Endothelial cell of umbilical vein (primary cell): Measurements from ENCODE around the gene ARID2. TPM values are rescaled to one million over a fixed set of nuclear protein-coding genes. Genes with fewer than 3 reads are reported as not detected.

Source experiments
- BruUV-seq: library from RNA; stranded (reverse); fragments of 400-500 nt; replicated peaks from 2 replicates; lab custom pipeline; 2021; lab: Mats Ljungman, UMichigan
- CTCF ChIA-PET: fragments of 300-600, 350-600 bp; sonication (Branson Sonifier 250); formaldehyde crosslinking; loops from one replicate; lab custom pipeline; 2021; ENCODE audit warnings: antibody characterized with exemption, inconsistent platforms; lab: Charles Lee
- POLR2A ChIA-PET: fragments of 300-600, 350-600 bp; sonication (Branson Sonifier 250); formaldehyde crosslinking; loops from one replicate; lab custom pipeline; 2021; ENCODE audit warnings: antibody characterized with exemption, inconsistent platforms; lab: Charles Lee
- DNase-seq: peaks from one replicate; pipeline ENCODE4 v3.0.0-alpha.2; 2011; ENCODE audit warnings: low read depth, low spot score
- FAIRE-seq: peaks from 2 replicates; lab custom pipeline; 2011; peaks lifted over from hg19 to GRCh38; lab: Jason Lieb, UNC
- H2AFZ ChIP-seq: 2 replicates; pipeline ENCODE4 v1.6.0; 2012; ENCODE audit warnings: low read depth, low read length, control low read depth, inconsistent platforms
- H3K27ac ChIP-seq: 2 replicates; pipeline ENCODE4 v1.5.1; 2011; ENCODE audit warnings: low read depth, mild to moderate bottlenecking, control low read depth, low read length, moderate library complexity; ENCODE audit not compliant: insufficient read depth
- H3K27me3 ChIP-seq, 2 experiments: 2 replicates each; pipeline versions ENCODE4 v1.6.0 to v1.6.1; 2011; ENCODE audit warnings: low read length in 2 of 2, mixed read lengths in 1 of 2; ENCODE audit not compliant: control insufficient read depth in 2 of 2, insufficient read depth in 2 of 2
- H3K36me3 ChIP-seq, 2 experiments: 2 replicates in 1 of 2; 3 replicates in 1 of 2; pipeline ENCODE4 v1.5.1; 2011; ENCODE audit warnings: low read length in 2 of 2, mild to moderate bottlenecking in 1 of 2, moderate library complexity in 1 of 2; ENCODE audit not compliant: control insufficient read depth in 2 of 2, insufficient read depth in 2 of 2; ENCODE audit errors: extremely low read depth in 1 of 2
- H3K4me1 ChIP-seq: 3 replicates; pipeline ENCODE4 v1.5.1; 2011; ENCODE audit warnings: mild to moderate bottlenecking, low read length; ENCODE audit not compliant: control insufficient read depth, insufficient read depth; ENCODE audit errors: extremely low read depth
- H3K4me2 ChIP-seq: 2 replicates; pipeline ENCODE4 v1.6.1; 2011; ENCODE audit warnings: low read length, control low read depth, mixed read lengths; ENCODE audit not compliant: insufficient read depth
- H3K4me3 ChIP-seq, 3 experiments: fragments of 200-600 bp in 1 of 3; sonication (generic), shearing (Covaris generic) in 1 of 3; replicated peaks in 1 of 3; 2 replicates each; pipeline ENCODE4 v1.5.1; 2011 to 2016; ENCODE audit warnings: control low read depth in 3 of 3, low read length in 3 of 3, mild to moderate bottlenecking in 2 of 3, inconsistent platforms in 1 of 3, low read depth in 1 of 3, moderate library complexity in 1 of 3; ENCODE audit not compliant: insufficient read depth in 1 of 3
- H3K79me2 ChIP-seq: 2 replicates; pipeline ENCODE4 v1.6.0; 2012; ENCODE audit warnings: low read length, inconsistent platforms; ENCODE audit not compliant: control insufficient read depth, insufficient read depth
- H3K9ac ChIP-seq: replicated peaks from 2 replicates; pipeline ENCODE3; 2011; ENCODE audit warnings: low read length, control low read depth; ENCODE audit not compliant: insufficient read depth; ENCODE audit errors: extremely low read depth
- H3K9me1 ChIP-seq: replicated peaks from 3 replicates; pipeline ENCODE4 v1.6.0; 2011; ENCODE audit warnings: mild to moderate bottlenecking, low read length; ENCODE audit not compliant: control insufficient read depth, insufficient read depth; ENCODE audit errors: extremely low read depth
- H3K9me3 ChIP-seq: replicated peaks from 2 replicates; pipeline ENCODE4 v1.5.1; 2012; ENCODE audit warnings: low read length, inconsistent platforms; ENCODE audit not compliant: control insufficient read depth, insufficient read depth
- H4K20me1 ChIP-seq: replicated peaks from 2 replicates; pipeline ENCODE3; 2011; ENCODE audit warnings: mild to moderate bottlenecking, low read length; ENCODE audit not compliant: control insufficient read depth, insufficient read depth; ENCODE audit errors: extremely low read depth
- CTCF ChIP-seq, 2 donors: IDR thresholded peaks; 1 replicate in 1 of 2; 2 replicates in 1 of 2; pipeline ENCODE4 v1.5.1; 2011; ENCODE audit warnings: low read length in 2 of 2, mild to moderate bottlenecking in 2 of 2, moderate library complexity in 2 of 2, control low read depth in 1 of 2, inconsistent platforms in 1 of 2, low read depth in 1 of 2; ENCODE audit not compliant: insufficient read depth in 1 of 2; ENCODE audit errors: extremely low read depth in 1 of 2
- EZH2 ChIP-seq: IDR thresholded peaks from 2 replicates; pipeline ENCODE4 v1.6.1; 2012; ENCODE audit warnings: borderline replicate concordance, low read depth, mild to moderate bottlenecking, moderate library complexity, low read length, inconsistent platforms; ENCODE audit not compliant: severe bottlenecking
- FOS ChIP-seq: IDR thresholded peaks from 2 replicates; pipeline ENCODE4 v1.6.1; 2011; ENCODE audit warnings: mild to moderate bottlenecking, low read length, moderate library complexity, borderline replicate concordance; ENCODE audit not compliant: insufficient read depth
- GATA2 ChIP-seq: IDR thresholded peaks from 2 replicates; pipeline ENCODE4 v1.7.0; 2011; ENCODE audit warnings: low read depth, mild to moderate bottlenecking, moderate library complexity, mixed read lengths, low read length; ENCODE audit not compliant: insufficient read length, insufficient read depth
- JUN ChIP-seq: IDR thresholded peaks from 2 replicates; pipeline ENCODE4 v1.6.1; 2011; ENCODE audit warnings: borderline replicate concordance, low read depth; ENCODE audit not compliant: insufficient read length, insufficient read depth
- MYC ChIP-seq: IDR thresholded peaks from one replicate; pipeline ENCODE4 v1.6.1; 2011; ENCODE audit warnings: mild to moderate bottlenecking, low read depth, low read length
- POLR2A ChIP-seq: IDR thresholded peaks from 2 replicates; pipeline ENCODE4 v1.6.1; 2012; ENCODE audit warnings: low read depth, mild to moderate bottlenecking, control low read depth, low read length
- POLR2AphosphoS5 ChIP-seq: IDR thresholded peaks from 2 replicates; pipeline ENCODE4 v1.6.1; 2012; ENCODE audit warnings: low read depth, mild to moderate bottlenecking, control low read depth, low read length, moderate library complexity; ENCODE audit not compliant: insufficient read depth
- dilution Hi-C: fragments of 300-500 bp; cut with MboI; formaldehyde crosslinking; loops from one replicate; pipeline ENCODE4 v1.15.0; 2019; ENCODE audit warnings: low sequenced_read_pairs; ENCODE audit not compliant: extremely low pct_ligation_motif_present
- intact Hi-C: fragments of 100-400 bp; cut with micrococcal nuclease; formaldehyde crosslinking; loops from one replicate; pipeline ENCODE4 v1.10.0; 2022
- polyA plus RNA-seq, 4 experiments: library from polyadenylated mRNA; depleted of rRNA in 3 of 4; stranded (reverse) in 3 of 4; unstranded in 1 of 4; fragments of >200 nt; gene quantifications; 2 replicates each; pipeline versions ENCODE4 v1.2.1 to v1.2.3, GENCODE V29; 2011 to 2012; ENCODE audit warnings: missing spikeins in 1 of 4
- total RNA-seq: library from RNA; stranded (reverse); gene quantifications from 2 replicates; pipeline ENCODE4 v1.2.3, GENCODE V29; 2021
- TF ChIP-seq, protein P1 (sequence below): IDR thresholded peaks from 2 replicates; pipeline ENCODE4 v1.6.1; 2011; ENCODE audit not compliant: insufficient read depth, insufficient read length

Gene ARID2
- total and polyA plus RNA-seq, 2 donors (not counting 3 experiments of a cell fraction or from before 2014, with no cell fraction given): 10.8 to 26.7 TPM

DNA sequence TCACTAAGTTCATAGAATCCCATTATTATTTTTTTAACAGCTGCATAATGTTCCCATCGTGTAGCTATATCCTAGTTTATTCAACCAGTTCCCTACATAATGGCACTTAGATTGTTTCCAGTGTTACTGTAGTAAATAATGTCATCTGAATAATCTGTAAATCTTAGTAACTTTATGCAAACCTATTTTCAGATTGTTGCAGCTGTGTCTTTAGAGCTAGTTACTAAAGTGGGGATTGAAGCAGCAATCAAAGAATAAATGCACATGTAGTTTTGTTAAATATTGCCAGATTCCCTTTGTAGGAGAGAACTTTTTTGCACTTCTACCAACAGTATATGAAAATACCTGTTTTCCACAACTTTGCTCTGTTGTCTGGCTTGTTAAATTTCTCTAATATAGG, 13.1 kb downstream of the ARID2 start:
- no peak overlapping the region for H3K4me3 ChIP-seq
- no peaks in the 10 kb centered on the region for H3K27me3 ChIP-seq
- dilution Hi-C loops: no loop called here
- no peak for TF ChIP-seq EZH2
- TF ChIP-seq FOS: no peak
- no peak for TF ChIP-seq GATA2
- no peak for TF ChIP-seq CTCF (IDR thresholded peaks at IDR 0.05; ENCODE audit: extremely low read depth in 1 of 2, insufficient read depth in 1 of 2, low read depth in 1 of 2, low read length in 2 of 2)
- TF ChIP-seq, protein P1, sequence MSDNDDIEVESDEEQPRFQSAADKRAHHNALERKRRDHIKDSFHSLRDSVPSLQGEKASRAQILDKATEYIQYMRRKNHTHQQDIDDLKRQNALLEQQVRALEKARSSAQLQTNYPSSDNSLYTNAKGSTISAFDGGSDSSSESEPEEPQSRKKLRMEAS: no peak
- TF ChIP-seq MYC: no peak
- no peak for TF ChIP-seq JUN
- no peak for TF ChIP-seq POLR2A
- TF ChIP-seq POLR2AphosphoS5: no peak
- H4K20me1 ChIP-seq: no peaks in the 10 kb centered on the region
- POLR2A ChIA-PET: no interaction called here
- intact Hi-C loops: no loop called here
- no TSS peak for BruUV-seq
- H3K4me1 ChIP-seq: no peaks in the 10 kb centered on the region
- peaks cover 71% of the 10 kb centered on the region for H3K79me2 ChIP-seq
- no peaks in the 10 kb centered on the region for H3K36me3 ChIP-seq
- DNase-seq (no peak), FAIRE-seq (no peak)
- no peak overlapping the region for H3K27ac ChIP-seq
- no peak overlapping the region for H3K9ac ChIP-seq
- H3K9me1 ChIP-seq: no peaks in the 10 kb centered on the region
- no peak overlapping the region for H2AFZ ChIP-seq
- CTCF ChIA-PET: interaction anchor here (0.8 to 7.3 kb wide), 6 partner anchors 13 to 215 kb away, joined by 3 to 122 read pairs (median 4); no protein-coding TSS in a partner anchor
- no peak overlapping the region for H3K4me2 ChIP-seq
- no peaks in the 10 kb centered on the region for H3K9me3 ChIP-seq
